Measurements from ENCODE around the gene CUBN.
"Not testable (repeated sequence)": the region's sequence is repeated elsewhere in the genome, so short reads cannot be mapped to it uniquely, and the experiment has no call there.

The CUBN gene

GRCh38 chr10:17140386-17140761 is 10.8 kb upstream of the CUBN start:
- DNase-seq (ENCODE audit: low spot score) = no peak

- DNase-seq (ENCODE audit: low spot score) = no peak
Measured at GRCh38 chr10:17138460-17139042, 8.9 kb upstream of the CUBN start.

GRCh38 chr10:17134737-17135260 is 5.2 kb upstream of the CUBN start:
- no peak for DNase-seq (ENCODE audit: low spot score)

GRCh38 chr10:17134282-17134681 is 4.7 kb upstream of the CUBN start:
- DNase-seq (ENCODE audit: low spot score) = no peak

- no peak for DNase-seq (ENCODE audit: low spot score)
Measured at GRCh38 chr10:17128261-17128660, 1.4 kb downstream of the CUBN start.

- DNase-seq (ENCODE audit: low spot score) = no peak
Measured at GRCh38 chr10:17126327-17126726, 3.3 kb downstream of the CUBN start.

- DNase-seq (ENCODE audit: low spot score) = no peak
Measured at GRCh38 chr10:17125206-17125893, 4.3 kb downstream of the CUBN start.

- DNase-seq (ENCODE audit: low spot score) = no peak
Measured at GRCh38 chr10:17123961-17124360, 5.7 kb downstream of the CUBN start.

- no peak for DNase-seq (ENCODE audit: low spot score)
Measured at GRCh38 chr10:17122726-17123661, 6.6 kb downstream of the CUBN start.

- DNase-seq (ENCODE audit: low spot score) = no peak
Measured at GRCh38 chr10:17122052-17122451, 7.6 kb downstream of the CUBN start.

GRCh38 chr10:17120694-17121093 is 8.9 kb downstream of the CUBN start:
- no peak for DNase-seq (ENCODE audit: low spot score)

GRCh38 chr10:17119845-17120244 is 9.8 kb downstream of the CUBN start:
- DNase-seq (ENCODE audit: low spot score) = no peak

GRCh38 chr10:17116193-17116592 is 13.4 kb downstream of the CUBN start:
- DNase-seq (ENCODE audit: low spot score) = no peak

- DNase-seq (ENCODE audit: low spot score) = no peak
Measured at GRCh38 chr10:17115683-17116082, 13.9 kb downstream of the CUBN start.

GRCh38 chr10:17114878-17115444 is 14.7 kb downstream of the CUBN start:
- DNase-seq (ENCODE audit: low spot score) = not testable (repeated sequence)

- no peak for DNase-seq (ENCODE audit: low spot score)
Measured at GRCh38 chr10:17113889-17114540, 15.6 kb downstream of the CUBN start.

- no peak for DNase-seq (ENCODE audit: low spot score)
Measured at GRCh38 chr10:17113346-17113745, 16.3 kb downstream of the CUBN start.

- no peak for DNase-seq (ENCODE audit: low spot score)
Measured at GRCh38 chr10:17112566-17112965, 17.0 kb downstream of the CUBN start.

GRCh38 chr10:17109475-17110207 is 20.0 kb downstream of the CUBN start:
- DNase-seq (ENCODE audit: low spot score) = peak; percentile 13

- no peak for DNase-seq (ENCODE audit: low spot score)
Measured at GRCh38 chr10:17109046-17109445, 20.6 kb downstream of the CUBN start.

GRCh38 chr10:17106991-17107390 is 22.6 kb downstream of the CUBN start:
- DNase-seq (ENCODE audit: low spot score) = no peak
